Ureter (tissue), 1 donor: ENCODE results near the gene LRFN5. TPM values are rescaled to one million over a fixed set of nuclear protein-coding genes. Genes with fewer than 3 reads are reported as not detected.

ENCODE experiments used
- DNase-seq: peaks from one replicate; pipeline ENCODE4 v3.0.0-alpha.2; 2020; ENCODE audit warnings: low spot score
- total RNA-seq: library from RNA; stranded (reverse); gene quantifications from one replicate; pipeline ENCODE4 v1.2.4, GENCODE V29; 2023
- donor health status: DM: yes; HTN: yes; CAD: no.

The LRFN5 gene
- total RNA-seq, 1 donor from 2014 or later: 12.6 TPM

DNA sequence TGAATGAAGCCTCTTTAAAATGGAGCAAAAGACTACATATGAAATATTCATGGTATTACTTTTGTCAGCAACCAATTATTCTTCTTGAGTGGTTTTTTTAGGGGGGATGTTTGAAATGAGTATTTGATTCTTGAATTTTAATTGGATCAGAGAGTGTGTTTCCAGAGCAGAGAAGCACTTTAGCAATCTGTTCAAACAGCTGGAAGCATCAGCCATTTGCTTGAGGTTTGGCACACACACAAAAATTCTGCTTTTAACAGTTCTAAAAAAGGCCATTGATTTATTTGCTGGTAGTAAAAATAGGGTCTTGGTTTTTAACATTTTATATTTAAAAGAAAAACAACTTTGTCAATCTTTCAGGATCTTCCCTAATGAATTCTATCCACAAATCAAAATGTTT lies 292.7 kb downstream of the LRFN5 start:
- DNase-seq: no peak

- no peak for DNase-seq
Observed at GRCh38 chr14:41900644-41901043, 294.0 kb downstream of the LRFN5 start.

DNA sequence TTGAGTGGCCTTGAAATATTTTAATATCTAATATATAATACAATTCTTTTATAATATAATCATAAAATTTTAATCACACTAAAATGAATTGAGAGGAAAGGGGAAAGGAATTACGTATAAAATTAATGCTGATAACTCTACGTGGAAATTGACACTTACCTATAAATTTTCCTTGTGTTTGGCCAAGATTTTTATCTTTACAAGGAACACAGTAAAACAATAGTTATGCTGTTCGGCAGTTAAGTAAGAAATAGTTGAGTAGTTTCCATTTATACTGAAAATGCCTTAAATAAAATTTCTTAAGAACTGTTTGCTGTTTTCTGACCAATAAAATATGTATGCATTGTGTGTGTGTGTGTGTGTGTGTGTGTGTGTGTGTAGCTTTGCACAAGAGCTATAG lies 294.4 kb downstream of the LRFN5 start:
- no peak for DNase-seq

- DNase-seq: no peak
Observed at GRCh38 chr14:41905394-41905964, 298.8 kb downstream of the LRFN5 start.

GRCh38 chr14:41911155-41911554 lies 304.5 kb downstream of the LRFN5 start:
- DNase-seq: peak; percentile 45

DNA sequence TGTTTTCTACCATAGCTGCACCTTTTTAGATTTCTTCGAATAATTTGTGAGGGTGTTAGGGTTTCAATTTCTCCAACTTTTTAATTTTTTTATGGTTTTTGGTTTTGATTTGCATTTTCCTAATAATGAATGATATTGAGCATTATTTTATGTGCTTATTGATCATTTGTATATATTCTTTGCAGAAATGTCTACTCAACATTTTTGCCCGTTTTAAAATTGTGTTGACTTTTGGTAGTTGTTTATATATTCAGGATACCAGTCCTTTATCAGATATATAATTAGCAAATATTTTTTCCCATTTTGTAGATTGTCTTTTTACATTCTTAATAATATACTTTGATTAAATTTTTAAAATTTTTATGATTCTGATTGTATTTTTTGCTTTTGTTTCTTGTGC lies 306.7 kb downstream of the LRFN5 start:
- no peak for DNase-seq

DNA sequence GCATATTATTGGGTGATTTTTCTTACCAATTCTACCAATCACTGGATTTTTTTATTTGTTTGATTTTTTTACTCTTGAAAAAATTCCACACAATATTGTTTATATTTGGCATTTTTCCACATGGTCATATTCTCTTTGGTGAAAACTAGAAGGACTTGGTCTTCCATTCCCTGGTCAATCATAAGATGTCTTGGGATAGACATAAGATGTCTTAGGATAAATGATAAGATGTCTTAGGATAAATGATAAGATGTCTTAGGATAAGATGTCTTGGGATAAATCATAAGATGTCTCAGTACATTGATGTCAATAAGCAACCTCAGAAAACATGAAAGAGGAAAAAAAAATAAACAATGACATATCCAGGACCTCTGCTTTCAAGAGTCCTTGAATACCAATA lies 309.1 kb downstream of the LRFN5 start:
- DNase-seq: no peak

- no peak for DNase-seq
Observed at GRCh38 chr14:41916313-41916712, 309.6 kb downstream of the LRFN5 start.

DNA sequence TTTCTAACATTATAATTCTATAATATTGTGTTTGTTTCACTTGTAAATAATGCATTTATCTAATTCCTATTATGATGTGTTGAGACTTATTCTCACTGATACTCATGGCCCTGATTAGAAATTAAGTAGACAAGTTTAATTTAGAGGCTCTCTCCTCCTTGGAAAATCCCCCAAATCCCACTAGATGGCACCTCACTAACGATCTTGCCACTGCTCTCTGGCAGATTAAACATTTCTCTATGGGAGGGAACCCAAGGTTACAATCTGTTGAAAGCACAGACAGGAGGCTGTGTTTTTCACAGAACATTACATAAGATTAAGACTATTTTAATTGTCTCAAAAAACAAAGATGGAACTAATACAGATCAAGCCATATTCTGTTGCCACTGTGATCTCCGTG lies 318.7 kb downstream of the LRFN5 start:
- no peak for DNase-seq

GRCh38 chr14:41950428-41951151 lies 343.9 kb downstream of the LRFN5 start:
- no peak for DNase-seq
